T1000 (cell line): ENCODE results near the gene RBMS1.

ENCODE experiments used
- DNase-seq: peaks from one replicate; lab custom pipeline; 2025; ENCODE audit warnings: mixed read lengths; lab: John Stamatoyannopoulos, UW

RBMS1 gene

DNA sequence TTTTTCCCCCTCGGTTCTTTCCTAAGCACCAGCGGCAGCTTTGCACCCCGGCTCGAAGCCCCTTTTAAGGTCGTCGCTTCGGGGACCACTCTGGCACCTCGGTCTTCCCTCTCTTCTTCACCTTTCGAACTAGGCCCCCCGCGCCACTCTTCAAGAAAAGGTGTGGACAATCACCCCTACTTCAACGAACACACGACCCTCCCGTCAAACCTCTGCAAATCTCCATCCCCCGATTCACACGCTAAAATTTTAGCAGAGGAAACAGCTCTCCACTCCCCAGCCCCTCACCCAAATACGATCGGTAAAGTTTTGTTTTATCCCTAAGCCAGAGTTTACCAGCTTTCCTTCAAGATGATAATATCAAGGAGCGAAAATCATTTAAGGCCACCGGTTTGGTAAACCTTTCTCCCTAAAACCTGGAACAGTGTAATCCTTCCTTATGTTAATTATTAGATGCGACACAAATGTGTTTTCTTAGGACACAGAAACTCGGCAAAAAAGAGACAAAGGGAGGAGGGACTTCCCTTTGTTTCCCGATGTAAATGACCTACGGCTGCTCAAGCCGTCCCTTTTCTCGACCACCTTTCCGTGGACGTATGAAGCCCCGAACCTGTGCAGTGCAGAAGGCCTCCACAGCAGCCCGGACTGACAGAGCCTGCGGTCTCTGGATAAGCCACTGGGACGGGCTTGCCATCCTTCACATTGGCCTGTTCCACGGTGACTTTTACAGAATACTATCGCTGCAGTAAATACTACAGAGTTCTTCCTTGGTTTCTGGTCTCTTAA lies 85.2 kb downstream of the RBMS1 start:
- DNase-seq = no peak

GRCh38 chr2:160407393-160408172 lies 86.0 kb downstream of the RBMS1 start:
- no peak for DNase-seq

- no peak for DNase-seq
Observed at GRCh38 chr2:160406591-160407392, 86.8 kb downstream of the RBMS1 start.

GRCh38 chr2:160405077-160405867 lies 88.3 kb downstream of the RBMS1 start:
- DNase-seq = no peak

GRCh38 chr2:160402997-160403979 lies 90.3 kb downstream of the RBMS1 start:
- no peak for DNase-seq

DNA sequence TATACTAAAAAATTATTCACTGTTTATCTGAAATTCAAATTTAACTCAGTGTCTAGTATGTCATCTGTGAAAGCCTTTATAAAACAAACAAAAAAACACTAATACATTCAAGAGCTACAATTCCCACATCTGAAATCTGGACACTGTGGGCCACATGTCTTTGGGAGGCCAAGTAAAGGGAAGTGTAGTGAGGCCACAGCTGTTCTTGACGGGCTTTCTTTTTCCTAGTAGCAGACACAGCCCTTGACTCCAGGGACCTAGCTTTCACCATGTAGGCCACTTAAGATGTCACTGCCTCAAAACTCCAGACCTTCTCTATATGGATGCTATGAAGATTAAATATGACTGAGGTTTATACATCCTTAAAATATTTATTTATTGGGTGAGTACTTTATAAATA lies 91.1 kb downstream of the RBMS1 start:
- no peak for DNase-seq

DNA sequence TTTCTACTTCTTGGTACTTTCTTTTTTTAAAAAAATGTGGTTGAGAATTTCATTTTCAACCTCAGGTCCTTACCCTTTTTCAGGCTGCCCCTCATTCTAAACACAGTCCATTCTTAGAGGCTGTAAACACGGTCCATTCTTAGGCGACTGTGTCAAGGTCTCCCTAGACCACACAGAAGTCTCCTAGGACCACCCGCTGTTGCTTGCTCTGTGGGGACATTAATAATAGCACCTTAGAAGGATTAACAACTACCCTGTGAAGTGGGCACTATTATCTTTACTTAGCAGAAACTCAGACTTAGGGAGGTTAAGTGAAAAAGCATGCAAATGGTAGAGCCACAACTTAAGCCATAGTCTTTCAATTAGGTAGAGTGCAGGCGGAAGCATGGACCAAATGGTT lies 91.7 kb downstream of the RBMS1 start:
- DNase-seq = no peak

GRCh38 chr2:160399880-160400279 lies 93.7 kb downstream of the RBMS1 start:
- no peak for DNase-seq

GRCh38 chr2:160397530-160397865 lies 96.1 kb downstream of the RBMS1 start:
- no peak for DNase-seq

- no peak for DNase-seq
Observed at GRCh38 chr2:160394153-160394552, 99.5 kb downstream of the RBMS1 start.

DNA sequence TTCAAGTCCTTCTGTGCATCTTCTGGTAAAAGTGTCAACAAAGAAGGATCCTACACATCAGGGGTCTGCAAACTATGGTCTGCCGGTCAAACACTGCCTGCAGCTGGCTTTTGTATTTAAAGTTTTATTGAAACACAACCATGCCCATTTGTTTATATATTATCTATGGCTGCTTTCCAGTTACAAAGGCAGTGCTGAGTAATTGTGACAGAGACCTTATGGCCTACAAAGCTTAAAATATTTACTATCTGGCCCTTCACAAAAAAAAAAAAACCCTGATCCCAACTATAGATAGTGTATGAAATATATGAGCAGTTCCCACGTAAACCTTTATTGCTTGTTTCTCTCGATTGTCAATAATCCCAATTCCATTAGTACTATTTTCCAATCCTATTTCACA lies 101.4 kb downstream of the RBMS1 start:
- DNase-seq = no peak

GRCh38 chr2:160390544-160391455 lies 102.8 kb downstream of the RBMS1 start:
- no peak for DNase-seq

- DNase-seq = no peak
Observed at GRCh38 chr2:160389875-160390274, 103.7 kb downstream of the RBMS1 start.

GRCh38 chr2:160388464-160389263 lies 104.9 kb downstream of the RBMS1 start:
- no peak for DNase-seq

GRCh38 chr2:160387558-160388262 lies 105.9 kb downstream of the RBMS1 start:
- DNase-seq = no peak

DNA sequence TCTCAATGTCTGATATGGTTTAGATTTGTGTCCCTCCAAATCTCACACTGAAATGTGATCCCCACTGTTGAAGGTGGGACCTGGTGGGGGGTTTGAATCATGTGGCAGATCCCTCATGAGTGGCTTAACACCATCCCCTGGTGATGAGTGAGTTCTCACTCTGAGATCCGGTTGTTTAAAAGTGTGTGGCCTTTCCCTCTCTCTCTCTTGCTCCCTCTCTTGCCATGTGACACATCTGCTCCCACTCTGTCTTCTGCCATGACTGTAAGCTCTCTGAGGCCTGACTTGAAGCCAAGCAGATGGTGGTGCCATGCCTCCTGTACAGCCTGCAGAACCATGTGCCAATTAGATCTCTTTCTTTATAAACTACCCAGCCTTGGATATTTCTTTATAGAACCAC lies 108.8 kb downstream of the RBMS1 start:
- no peak for DNase-seq

DNA sequence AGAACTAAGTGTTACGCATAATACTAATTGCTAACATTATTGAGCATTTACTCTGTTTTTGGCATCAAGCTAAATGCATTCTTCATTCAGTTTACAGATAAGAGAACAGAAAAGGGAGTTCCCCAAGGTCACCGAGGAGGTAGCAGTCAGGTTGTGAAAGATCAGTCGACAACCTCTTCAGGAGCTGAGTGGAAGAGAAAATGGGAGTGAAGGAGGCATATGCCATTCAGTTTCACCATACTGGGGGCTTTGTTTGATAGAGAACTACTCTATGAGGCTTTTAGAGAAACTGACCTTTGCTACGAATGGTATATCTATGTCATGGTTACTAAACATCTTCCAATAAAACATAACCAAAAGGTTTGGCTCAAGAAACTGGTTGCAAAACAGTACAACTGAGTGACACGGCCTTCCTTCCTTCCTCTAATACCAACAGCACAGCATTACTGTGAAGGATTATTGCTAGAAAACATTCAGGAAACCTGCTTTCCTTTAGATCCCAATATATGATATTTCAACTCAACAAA lies 112.1 kb downstream of the RBMS1 start:
- DNase-seq = no peak

DNA sequence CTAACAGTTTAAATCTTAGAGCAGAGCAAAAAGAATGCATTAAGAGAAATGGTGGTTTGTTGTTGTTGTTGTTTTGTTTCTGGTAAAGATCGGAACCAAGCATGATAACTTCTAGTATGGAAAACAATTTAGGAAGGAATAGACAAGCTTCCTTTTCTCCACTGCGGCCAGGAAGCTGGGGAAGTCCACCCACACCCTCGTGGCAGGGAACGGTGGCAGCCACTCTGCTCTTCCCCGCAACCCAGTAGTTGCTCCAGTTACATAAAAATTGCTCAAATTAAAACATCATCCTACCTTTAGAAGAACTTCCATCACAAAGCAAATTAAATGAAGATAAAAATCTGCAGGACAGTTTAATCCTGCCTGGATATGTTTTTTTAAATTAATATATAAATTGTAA lies 113.0 kb downstream of the RBMS1 start:
- no peak for DNase-seq
